HG03064 (cell line): ENCODE results near the gene RAD51.
"Not testable (repeated sequence)": the region's sequence is repeated elsewhere in the genome, so short reads cannot be mapped to it uniquely, and the experiment has no call there.

Source experiments
- ATAC-seq: cut with Tn5 transposase; IDR thresholded peaks from one replicate; pipeline ENCODE4 v1.9.1; 2021; ENCODE audit warnings: low read depth; ENCODE audit not compliant: unreplicated experiment

Gene RAD51

GRCh38 chr15:40694688-40695468 is at the start of gene RAD51:
RAD51 (plus strand) TSS chr15:40695174; CDS start chr15:40698759, 3,585 bp downstream.
- ATAC-seq, result peak; percentile 77

- no peak for ATAC-seq
Observed at GRCh38 chr15:40647523-40647922, 47.5 kb upstream of the RAD51 start.

GRCh38 chr15:40650479-40650878 is 44.5 kb upstream of the RAD51 start:
- no peak for ATAC-seq

- no peak for ATAC-seq
Observed at GRCh38 chr15:40660686-40661085, 34.3 kb upstream of the RAD51 start.

GRCh38 chr15:40664909-40665308 is 30.1 kb upstream of the RAD51 start:
- ATAC-seq, result no peak

GRCh38 chr15:40676290-40676689 is 18.7 kb upstream of the RAD51 start:
- not testable (repeated sequence) for ATAC-seq

GRCh38 chr15:40676906-40677305 is 18.1 kb upstream of the RAD51 start:
- not testable (repeated sequence) for ATAC-seq

GRCh38 chr15:40680151-40680550 is 14.8 kb upstream of the RAD51 start:
- no peak for ATAC-seq

GRCh38 chr15:40680959-40681358 is 14.0 kb upstream of the RAD51 start:
- not testable (repeated sequence) for ATAC-seq

- no peak for ATAC-seq
Observed at GRCh38 chr15:40684381-40684780, 10.6 kb upstream of the RAD51 start.

GRCh38 chr15:40685376-40685775 is 9.6 kb upstream of the RAD51 start:
- no peak for ATAC-seq

- ATAC-seq, result no peak
Observed at GRCh38 chr15:40688932-40689799, 5.8 kb upstream of the RAD51 start.

- ATAC-seq, result no peak
Observed at GRCh38 chr15:40691737-40692136, 3.2 kb upstream of the RAD51 start.

- no peak for ATAC-seq
Observed at GRCh38 chr15:40693904-40694687, 878 bp upstream of the RAD51 start.

GRCh38 chr15:40695469-40695890 is 506 bp downstream of the RAD51 start:
- ATAC-seq, result peak; percentile 20

GRCh38 chr15:40696228-40696627 is 1.3 kb downstream of the RAD51 start:
- ATAC-seq, result no peak

GRCh38 chr15:40697916-40698315 is 2.9 kb downstream of the RAD51 start:
- ATAC-seq, result no peak

- no peak for ATAC-seq
Observed at GRCh38 chr15:40702077-40702476, 7.1 kb downstream of the RAD51 start.

- ATAC-seq, result no peak
Observed at GRCh38 chr15:40706121-40706520, 11.1 kb downstream of the RAD51 start.

- ATAC-seq, result no peak
Observed at GRCh38 chr15:40714144-40714543, 19.2 kb downstream of the RAD51 start.

- no peak for ATAC-seq
Observed at GRCh38 chr15:40716165-40716564, 21.2 kb downstream of the RAD51 start.
